ENCODE results near the gene MPHOSPH10. TPM values are rescaled to one million over a fixed set of nuclear protein-coding genes. Genes with fewer than 3 reads are reported as not detected.
A peak's percentile ranks its signal among the peaks of the same experiment; 100 is the strongest.
"Not testable (repeated sequence)": the region's sequence is repeated elsewhere in the genome, so short reads cannot be mapped to it uniquely, and the experiment has no call there.

Gene MPHOSPH10, protein sequence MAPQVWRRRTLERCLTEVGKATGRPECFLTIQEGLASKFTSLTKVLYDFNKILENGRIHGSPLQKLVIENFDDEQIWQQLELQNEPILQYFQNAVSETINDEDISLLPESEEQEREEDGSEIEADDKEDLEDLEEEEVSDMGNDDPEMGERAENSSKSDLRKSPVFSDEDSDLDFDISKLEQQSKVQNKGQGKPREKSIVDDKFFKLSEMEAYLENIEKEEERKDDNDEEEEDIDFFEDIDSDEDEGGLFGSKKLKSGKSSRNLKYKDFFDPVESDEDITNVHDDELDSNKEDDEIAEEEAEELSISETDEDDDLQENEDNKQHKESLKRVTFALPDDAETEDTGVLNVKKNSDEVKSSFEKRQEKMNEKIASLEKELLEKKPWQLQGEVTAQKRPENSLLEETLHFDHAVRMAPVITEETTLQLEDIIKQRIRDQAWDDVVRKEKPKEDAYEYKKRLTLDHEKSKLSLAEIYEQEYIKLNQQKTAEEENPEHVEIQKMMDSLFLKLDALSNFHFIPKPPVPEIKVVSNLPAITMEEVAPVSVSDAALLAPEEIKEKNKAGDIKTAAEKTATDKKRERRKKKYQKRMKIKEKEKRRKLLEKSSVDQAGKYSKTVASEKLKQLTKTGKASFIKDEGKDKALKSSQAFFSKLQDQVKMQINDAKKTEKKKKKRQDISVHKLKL
- 32.3 TPM for total RNA-seq
- polyA plus RNA-seq (ENCODE audit: insufficient read depth, low read depth, low replicate concordance) = 14.6 TPM
- long read RNA-seq, donor 1, partial matches to known transcripts = 11 of 18 reads
- long read RNA-seq, donor 1, other reads (novel, unspliced or antisense) = 0 of 18 reads
- long read RNA-seq, donor 2, partial matches to known transcripts = 0 of 4 reads
- long read RNA-seq, donor 2, other reads (novel, unspliced or antisense) = 0 of 4 reads
- long read RNA-seq, donor 3, transcript MPHOSPH10-201 (11 exons, 2,484 nt) = major isoform, 6 of 22 reads
- long read RNA-seq, donor 3, partial matches to known transcripts = 12 of 22 reads
- long read RNA-seq, donor 3, other reads (novel, unspliced or antisense) = 0 of 22 reads
- long read RNA-seq, donor 4, transcript MPHOSPH10-201 (11 exons, 2,484 nt) = major isoform, 6 of 7 reads
- long read RNA-seq, donor 4, partial matches to known transcripts = 0 of 7 reads
- long read RNA-seq, donor 4, other reads (novel, unspliced or antisense) = 0 of 7 reads
- long read RNA-seq, donor 5 = 0 reads
- long read RNA-seq, donor 6, partial matches to known transcripts = 12 of 19 reads
- long read RNA-seq, donor 6, other reads (novel, unspliced or antisense) = 0 of 19 reads
- long read RNA-seq, donor 7, transcript MPHOSPH10-201 (11 exons, 2,484 nt) = major isoform, 11 of 20 reads
- long read RNA-seq, donor 7, partial matches to known transcripts = 7 of 20 reads
- long read RNA-seq, donor 7, other reads (novel, unspliced or antisense) = 2 of 20 reads
- long read RNA-seq, donor 8, transcript MPHOSPH10-204 (2 exons, 1,584 nt) = major isoform, 9 of 26 reads
- long read RNA-seq, donor 8, partial matches to known transcripts = 13 of 26 reads
- long read RNA-seq, donor 8, other reads (novel, unspliced or antisense) = 0 of 26 reads
- long read RNA-seq, donor 9 = 0 reads
- long read RNA-seq, donor 10, transcript MPHOSPH10-201 (11 exons, 2,484 nt) = major isoform, 8 of 23 reads
- long read RNA-seq, donor 10, partial matches to known transcripts = 11 of 23 reads
- long read RNA-seq, donor 10, other reads (novel, unspliced or antisense) = 0 of 23 reads

DNA sequence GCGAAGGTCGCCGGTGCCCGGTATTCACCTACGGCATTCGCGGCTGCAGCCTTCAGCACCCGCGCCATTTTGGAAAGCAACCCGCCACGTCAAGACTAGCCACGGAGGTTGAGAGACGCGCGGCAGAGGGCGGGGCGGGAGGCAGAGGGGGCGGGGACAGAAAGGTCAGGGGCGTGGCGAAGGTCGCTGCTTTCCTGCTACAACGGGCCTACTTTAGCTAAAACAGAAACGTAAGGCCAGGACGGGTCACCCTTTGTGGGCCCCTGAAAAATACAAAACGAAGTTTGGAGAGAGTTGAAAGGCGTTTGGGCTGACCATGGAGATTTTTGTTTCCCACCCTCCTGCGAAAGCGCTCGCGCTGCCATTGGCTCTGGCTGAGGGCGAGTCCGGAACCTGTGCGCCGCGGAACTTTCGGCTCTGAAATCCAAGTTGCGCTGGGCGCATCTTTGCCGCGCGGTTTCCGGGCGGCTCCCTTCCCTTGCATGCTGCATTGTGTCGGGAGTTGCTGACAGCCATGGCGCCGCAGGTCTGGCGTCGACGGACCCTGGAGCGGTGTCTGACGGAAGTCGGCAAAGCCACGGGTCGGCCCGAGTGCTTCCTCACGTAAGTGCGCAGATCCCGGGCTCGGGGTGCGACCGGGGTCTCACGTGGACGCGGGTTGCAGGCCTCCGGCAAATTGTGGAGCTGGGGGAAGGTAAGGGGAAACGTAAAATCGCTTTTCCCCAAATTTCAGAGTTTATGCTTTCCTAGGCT, at the start of gene MPHOSPH10, which contains the start of gene MCEE:
TSS of gene MPHOSPH10 (plus strand) at position 483 of the 753 bp plus-strand sequence. CDS start at position 515, 32 bp downstream.
TSS of gene MCEE (minus strand) at position 78 of the 753 bp plus-strand sequence. CDS start at position 68, 10 bp downstream.
- TF ChIP-seq CTCF (IDR thresholded peaks at IDR 0.05; ENCODE audit: borderline replicate concordance, extremely low read depth, insufficient read depth) = no peak
- no peak for FAIRE-seq
- peak within 1 kb of the TSS; percentile 93 to 98 for H3K27ac ChIP-seq (ENCODE audit: low read depth in 2 of 2, low read length in 2 of 2)
- H3K27me3 ChIP-seq (ENCODE audit: control insufficient read depth, insufficient read depth, low read length) = no peaks in the 10 kb centered on the region
- intact Hi-C loops (cut with DNase I) = no loop called here
- H3K9me3 ChIP-seq (ENCODE audit: control insufficient read depth in 2 of 3, insufficient read depth in 1 of 3, low read length in 3 of 3) = no peaks in the 10 kb centered on the region
- DNase-seq = peak; percentile 91 to 96 (median 96)
- H3K36me3 ChIP-seq (ENCODE audit: control insufficient read depth in 2 of 3, insufficient read depth in 3 of 3, low read length in 3 of 3) = peaks cover 2 to 7% (median 6%) of the 10 kb centered on the region in 3 donors
- peak within 1 kb of the TSS; percentile 90 to 98 (median 96) for H3K4me3 ChIP-seq (ENCODE audit: low read length in 3 of 3)
- H3K4me1 ChIP-seq (ENCODE audit: control insufficient read depth in 2 of 3, insufficient read depth in 2 of 3, low read depth in 1 of 3, low read length in 3 of 3) = peaks cover 0 to 15% (median 11%) of the 10 kb centered on the region in 3 donors
- peak within 1 kb of the TSS; percentile 89 to 94 (median 92) for H3K9ac ChIP-seq (ENCODE audit: low read length in 3 of 3)

DNA sequence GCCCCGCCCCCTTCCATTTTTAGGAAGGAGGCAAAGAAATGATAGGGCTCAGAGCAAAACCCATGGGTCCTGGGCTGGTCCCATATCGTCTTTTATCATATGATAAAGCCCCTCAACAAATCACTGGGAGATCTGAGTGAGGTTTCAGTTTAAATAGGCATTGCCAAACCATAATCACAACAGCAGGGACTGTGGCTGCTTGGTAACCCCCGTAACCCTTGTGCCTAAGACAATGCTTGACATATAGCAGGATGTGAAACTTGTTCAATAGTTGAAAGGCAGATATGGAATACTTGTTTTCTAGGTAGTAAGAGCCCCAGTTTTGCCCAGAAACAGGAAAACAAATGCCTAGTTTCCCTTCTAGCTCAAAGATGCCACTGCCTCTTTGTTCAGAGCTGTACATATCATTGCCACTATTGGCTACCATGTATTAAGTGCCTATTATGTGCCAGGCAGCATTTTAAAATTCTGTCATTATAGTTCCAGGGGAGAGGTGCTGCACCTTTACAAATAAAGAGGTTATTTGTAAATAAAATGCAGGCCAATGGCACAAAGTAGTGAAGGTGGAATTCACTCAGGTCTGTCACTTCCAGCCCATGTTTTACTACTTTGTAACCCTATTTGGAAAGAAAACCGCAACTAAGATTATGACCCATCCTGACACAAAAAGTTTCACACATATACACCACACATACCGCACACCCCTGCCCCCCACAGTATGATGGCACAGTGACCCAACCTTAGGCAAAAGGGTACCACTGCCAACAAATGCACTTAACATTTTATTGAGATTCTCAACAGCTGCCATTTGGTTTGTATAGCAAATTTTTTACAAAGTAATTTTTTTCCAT, 47.8 kb upstream of the MPHOSPH10 start:
- TF ChIP-seq CTCF (IDR thresholded peaks at IDR 0.05; ENCODE audit: borderline replicate concordance, extremely low read depth, insufficient read depth) = no peak
- Histone ChIP-seq H3K27me3 (ENCODE audit: control insufficient read depth, insufficient read depth, low read length) (no peaks in the 10 kb centered on the region), H3K4me1 (ENCODE audit: control insufficient read depth in 2 of 3, insufficient read depth in 2 of 3, low read depth in 1 of 3, low read length in 3 of 3) (no peaks in the 10 kb centered on the region), H3K4me3 (ENCODE audit: low read length in 3 of 3) (no peak overlapping the region), H3K27ac (ENCODE audit: low read depth in 2 of 2, low read length in 2 of 2) (no peak overlapping the region), H3K9ac (ENCODE audit: low read length in 3 of 3) (no peak overlapping the region), H3K9me3 (ENCODE audit: control insufficient read depth in 2 of 3, insufficient read depth in 1 of 3, low read length in 3 of 3) (no peaks in the 10 kb centered on the region), H3K36me3 (ENCODE audit: control insufficient read depth in 2 of 3, insufficient read depth in 3 of 3, low read length in 3 of 3) (peaks cover 0 to 5% (median 0%) of the 10 kb centered on the region in 3 donors)
- intact Hi-C loops (cut with DNase I) = no loop called here
- FAIRE-seq (no peak), DNase-seq (no peak)

DNA sequence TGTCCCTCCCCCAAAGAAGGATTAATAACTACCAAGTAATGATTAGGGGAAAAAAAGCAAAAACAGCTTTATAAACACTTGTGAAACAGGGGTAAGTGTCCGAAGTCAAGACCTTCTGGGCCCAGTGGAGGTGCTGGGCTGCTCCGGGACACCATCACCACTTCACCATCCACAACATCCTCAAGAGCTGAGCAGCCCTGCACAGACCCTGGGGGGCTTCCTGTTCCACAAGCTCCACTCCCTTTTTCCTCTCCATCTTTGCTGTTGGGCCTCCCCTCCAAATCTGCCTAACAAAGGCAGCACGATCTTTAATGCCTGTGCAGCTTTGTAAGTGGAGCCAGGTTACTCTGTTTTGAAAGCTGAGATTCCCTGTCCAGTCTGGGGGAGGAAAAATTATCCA, 47.1 kb upstream of the MPHOSPH10 start:
- FAIRE-seq; H3K4me3 ChIP-seq (ENCODE audit: low read length in 3 of 3); H3K27me3 ChIP-seq (ENCODE audit: control insufficient read depth, insufficient read depth, low read length); H3K4me1 ChIP-seq (ENCODE audit: control insufficient read depth in 2 of 3, insufficient read depth in 2 of 3, low read depth in 1 of 3, low read length in 3 of 3); H3K36me3 ChIP-seq (ENCODE audit: control insufficient read depth in 2 of 3, insufficient read depth in 3 of 3, low read length in 3 of 3); H3K9ac ChIP-seq (ENCODE audit: low read length in 3 of 3); H3K9me3 ChIP-seq (ENCODE audit: control insufficient read depth in 2 of 3, insufficient read depth in 1 of 3, low read length in 3 of 3); H3K27ac ChIP-seq (ENCODE audit: low read depth in 2 of 2, low read length in 2 of 2); DNase-seq; intact Hi-C loops (cut with DNase I): not testable (repeated sequence)

- H3K4me3 ChIP-seq (ENCODE audit: low read length in 3 of 3); H3K36me3 ChIP-seq (ENCODE audit: control insufficient read depth in 2 of 3, insufficient read depth in 3 of 3, low read length in 3 of 3); H3K9me3 ChIP-seq (ENCODE audit: control insufficient read depth in 2 of 3, insufficient read depth in 1 of 3, low read length in 3 of 3); H3K27ac ChIP-seq (ENCODE audit: low read depth in 2 of 2, low read length in 2 of 2); H3K4me1 ChIP-seq (ENCODE audit: control insufficient read depth in 2 of 3, insufficient read depth in 2 of 3, low read depth in 1 of 3, low read length in 3 of 3); H3K9ac ChIP-seq (ENCODE audit: low read length in 3 of 3); DNase-seq; FAIRE-seq; H3K27me3 ChIP-seq (ENCODE audit: control insufficient read depth, insufficient read depth, low read length); intact Hi-C loops (cut with DNase I): not testable (repeated sequence)
Observed at GRCh38 chr2:71083752-71084312, 46.6 kb upstream of the MPHOSPH10 start.
